Endometrial microvascular endothelial cells (primary cell): Measurements from ENCODE around the gene ANAPC13. TPM values are rescaled to one million over a fixed set of nuclear protein-coding genes. Genes with fewer than 3 reads are reported as not detected.

Source experiments
- in situ Hi-C: cut with HindIII; loops from 2 replicates; pipeline ENCODE4 v1.10.0; 2017; ENCODE audit warnings: low sequenced_read_pairs, low pct_unique_long_range_greater_than_20kb; ENCODE audit errors: inconsistent ontology term
- total RNA-seq: library from RNA; depleted of rRNA; stranded (reverse); fragments of >200 nt; gene quantifications from one replicate; pipeline ENCODE4 v1.2.3, GENCODE V29; 2015; ENCODE audit errors: inconsistent ontology term

ANAPC13 gene
- total RNA-seq, result 105 TPM

GRCh38 chr3:134485718-134486576, at the start of gene ANAPC13, which contains the start of gene CEP63:
TSS of gene ANAPC13 (minus strand) at chr3:134485985. CDS start at chr3:134482904, 3,081 bp downstream.
TSS of gene CEP63 (plus strand) at chr3:134486057. CDS start at chr3:134495321, 9,264 bp downstream.
- in situ Hi-C loops, result loop anchor here (25.0 kb wide), 1 partner anchor 99 kb away; no protein-coding TSS in a partner anchor

DNA sequence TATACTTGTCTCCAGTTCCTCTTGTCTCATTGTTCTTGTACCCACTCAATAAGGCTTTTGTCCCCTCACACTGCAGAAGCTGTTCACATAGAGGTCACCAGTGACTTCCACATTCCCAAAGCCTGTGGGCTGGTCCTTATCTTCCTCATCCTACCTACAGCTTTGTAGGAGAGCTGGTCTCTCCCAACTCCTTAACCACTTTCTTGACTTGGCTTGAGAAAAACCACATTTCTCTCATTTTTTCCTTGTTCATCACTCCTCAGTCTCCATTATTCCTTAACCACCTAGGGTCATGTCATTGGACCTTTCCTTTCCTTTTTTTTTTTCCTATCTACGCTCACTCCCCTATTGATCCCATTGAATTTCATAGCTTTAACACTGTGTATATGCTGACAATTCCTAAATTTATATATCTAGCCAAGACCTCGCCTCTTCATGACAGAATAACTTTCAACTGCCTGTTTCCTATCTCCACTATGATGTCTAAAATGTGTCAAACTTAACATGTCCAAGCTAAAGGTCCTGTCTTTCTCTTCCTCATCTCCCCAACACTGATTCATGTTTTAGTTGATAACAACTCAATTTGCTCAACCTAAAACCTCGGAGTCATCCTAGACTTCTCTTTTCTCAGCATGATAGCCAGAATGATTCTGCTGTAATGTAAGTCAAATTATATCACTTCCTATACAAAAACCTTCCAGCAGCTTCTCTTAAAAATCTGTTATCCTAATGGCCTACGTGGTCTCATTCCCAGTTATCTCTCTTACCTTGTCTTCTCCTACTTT, 49.6 kb upstream of the ANAPC13 start:
- in situ Hi-C loops, result no loop called here

DNA sequence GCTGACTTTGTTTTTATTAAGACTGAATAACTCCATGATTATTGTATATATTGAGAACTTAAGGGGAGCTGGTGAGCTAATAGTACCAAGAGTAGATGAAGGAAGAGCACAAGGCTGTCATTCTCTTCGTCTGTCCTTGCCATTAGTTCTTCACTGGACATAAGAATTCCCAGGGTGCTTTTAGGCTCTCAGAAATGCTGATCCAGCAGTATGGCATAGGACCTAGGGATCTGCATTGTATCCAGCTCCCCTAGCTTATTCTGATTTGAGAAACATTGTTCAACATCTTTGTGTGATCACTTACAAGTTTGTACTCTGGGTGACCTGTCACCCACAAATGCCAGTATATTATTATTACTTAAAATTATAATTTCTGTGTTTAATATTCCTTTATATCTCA, 47.7 kb upstream of the ANAPC13 start:
- in situ Hi-C loops, result no loop called here

- in situ Hi-C loops, result no loop called here
These were observed 41.9 kb upstream of the ANAPC13 start for GRCh38 chr3:134527538-134528186.

GRCh38 chr3:134527037-134527436, 41.3 kb upstream of the ANAPC13 start:
- in situ Hi-C loops, result no loop called here

GRCh38 chr3:134526319-134526718, 40.5 kb upstream of the ANAPC13 start:
- in situ Hi-C loops, result no loop called here

DNA sequence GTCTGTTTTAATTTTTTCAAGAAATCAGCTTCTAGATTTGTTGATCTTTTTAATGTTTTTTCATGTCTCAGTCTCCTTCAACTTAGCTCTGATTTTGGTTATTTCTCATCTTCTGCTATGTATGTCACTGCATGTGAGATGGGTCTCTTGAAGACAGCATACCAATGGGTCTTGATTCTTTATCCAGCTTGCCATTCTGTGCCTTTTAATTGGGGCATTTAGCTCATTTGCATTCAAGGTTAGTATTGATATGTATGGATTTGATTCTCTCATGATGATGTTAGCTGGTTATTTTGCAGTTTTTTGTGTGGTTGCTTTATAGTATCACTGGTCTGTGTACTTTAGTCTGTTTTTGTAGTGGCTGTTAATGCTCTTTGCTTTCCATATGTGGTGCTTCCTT, 39.5 kb upstream of the ANAPC13 start:
- in situ Hi-C loops, result no loop called here

DNA sequence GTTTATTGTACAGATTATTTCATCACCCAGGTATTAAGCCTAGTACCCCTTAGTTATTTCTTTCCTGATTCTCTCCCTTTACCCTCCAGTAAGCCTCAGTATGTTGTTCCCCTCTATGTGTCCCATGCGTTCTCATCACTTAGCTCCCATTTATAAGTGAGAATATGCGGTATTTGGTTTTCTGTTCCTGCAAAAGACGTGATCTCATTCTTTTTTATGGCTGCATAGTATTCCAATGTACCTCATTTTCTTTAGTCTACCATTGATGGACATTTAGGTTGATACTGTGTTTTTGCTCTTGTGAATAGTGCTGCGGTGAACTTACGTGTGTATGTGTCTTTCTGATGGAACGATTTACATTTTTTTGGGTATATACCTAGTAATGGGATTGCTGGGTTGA, 36.8 kb upstream of the ANAPC13 start:
- in situ Hi-C loops, result no loop called here

- in situ Hi-C loops, result no loop called here
These were observed 32.0 kb upstream of the ANAPC13 start for GRCh38 chr3:134517791-134518190.

DNA sequence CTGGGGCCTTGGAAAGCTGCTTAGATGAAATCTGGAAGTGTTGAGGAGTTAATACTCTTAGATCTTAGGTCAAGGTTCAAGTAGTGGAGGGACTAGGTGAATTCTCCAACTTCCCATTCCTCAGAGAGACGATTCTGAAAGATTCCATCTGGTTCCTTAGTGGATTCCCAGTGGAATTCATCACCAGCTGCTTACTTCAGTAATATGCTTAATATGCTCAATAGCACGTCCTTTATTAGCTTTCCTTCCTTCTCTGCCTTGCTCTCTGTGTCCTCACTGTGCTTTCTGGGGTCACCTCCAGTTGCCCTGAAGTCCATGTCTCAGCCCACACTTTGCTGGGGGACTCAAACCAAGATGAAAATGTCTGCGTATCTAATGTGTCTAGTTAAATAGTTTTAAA, 31.1 kb upstream of the ANAPC13 start:
- in situ Hi-C loops, result no loop called here

DNA sequence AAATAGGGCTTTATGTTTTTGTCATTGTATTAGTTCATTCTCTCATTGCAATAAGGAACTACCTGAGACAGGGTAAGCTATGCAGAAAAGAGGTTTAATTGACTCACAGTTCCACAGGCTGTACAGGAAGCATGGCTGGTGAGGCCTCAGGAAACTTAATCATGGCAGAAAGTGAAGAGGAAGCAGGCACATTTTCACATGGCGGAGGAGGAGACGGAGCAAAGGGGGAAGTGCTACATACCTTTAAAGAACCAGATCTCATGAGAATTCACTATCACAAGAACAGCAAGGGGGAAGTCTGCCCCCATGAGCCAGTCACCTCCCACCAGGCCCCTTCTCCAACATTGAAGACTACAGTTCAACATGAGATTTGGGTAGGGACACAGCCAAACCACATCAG, 25.7 kb upstream of the ANAPC13 start:
- in situ Hi-C loops, result no loop called here

- in situ Hi-C loops, result no loop called here
These were observed 19.7 kb upstream of the ANAPC13 start for GRCh38 chr3:134505485-134505884.

GRCh38 chr3:134504132-134504531, 18.3 kb upstream of the ANAPC13 start:
- in situ Hi-C loops, result no loop called here

DNA sequence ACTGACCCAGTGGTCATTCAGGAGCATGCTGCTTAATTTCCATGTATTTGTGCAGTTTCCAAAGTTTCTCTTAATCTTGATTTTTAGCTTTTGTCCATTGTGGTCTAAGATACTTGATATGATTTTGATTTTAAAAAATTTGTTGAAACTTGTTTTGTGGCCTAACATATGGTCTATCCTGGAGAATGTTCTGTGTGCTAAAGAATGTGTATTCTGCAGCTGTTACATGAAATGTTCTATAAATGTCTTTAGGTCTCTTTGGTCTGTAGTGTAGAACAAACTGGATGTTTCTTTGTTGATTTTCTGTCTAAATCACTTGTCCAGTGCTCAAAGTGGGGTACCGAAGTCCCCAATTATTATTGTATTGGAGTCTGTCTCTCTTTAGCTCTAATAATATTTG, 17.5 kb upstream of the ANAPC13 start:
- in situ Hi-C loops, result no loop called here

- in situ Hi-C loops, result loop anchor here (25.0 kb wide), 1 partner anchor 109 kb away; no protein-coding TSS in a partner anchor
These were observed 10.8 kb upstream of the ANAPC13 start for GRCh38 chr3:134496471-134497071.

DNA sequence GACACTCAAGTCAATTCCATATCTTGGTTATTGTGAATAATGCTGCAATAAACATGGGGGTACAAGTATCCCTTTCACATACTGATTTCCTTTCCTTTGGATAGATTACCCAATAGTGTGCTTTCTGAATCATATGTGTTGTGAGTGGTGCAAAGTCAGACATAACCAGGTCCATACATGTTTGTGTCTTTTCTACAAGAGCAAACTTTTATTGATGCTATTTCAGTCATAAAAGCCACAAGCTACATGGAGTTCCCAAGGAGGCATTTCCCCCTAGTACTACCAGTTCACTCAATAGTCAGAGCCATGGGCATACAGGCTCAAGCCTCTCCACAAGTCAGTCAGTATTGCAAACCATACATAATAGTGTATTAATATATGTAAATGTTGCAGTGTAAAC, 10.2 kb upstream of the ANAPC13 start:
- in situ Hi-C loops, result loop anchor here (25.0 kb wide), 1 partner anchor 109 kb away; no protein-coding TSS in a partner anchor

DNA sequence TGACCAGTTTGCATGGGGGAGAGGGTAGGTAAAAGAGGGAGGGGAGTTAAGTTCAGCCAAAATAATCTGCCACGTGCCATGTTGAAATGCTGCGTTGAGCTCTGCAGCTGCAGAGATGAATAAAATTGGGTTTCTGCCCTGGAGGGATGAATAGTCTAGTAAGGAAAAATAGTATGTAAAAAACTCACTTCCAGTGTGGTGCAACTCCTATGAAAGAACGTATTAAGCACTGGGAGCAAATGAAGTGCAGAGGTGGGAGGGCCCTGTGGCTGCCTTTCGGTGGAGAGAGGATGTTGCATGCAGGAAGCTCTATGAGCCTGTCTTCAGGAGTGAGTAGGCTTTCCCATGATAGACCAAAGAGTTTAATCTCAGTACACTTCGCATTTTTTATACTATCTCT, 8.7 kb upstream of the ANAPC13 start:
- in situ Hi-C loops, result loop anchor here (25.0 kb wide), 1 partner anchor 107 kb away; no protein-coding TSS in a partner anchor

GRCh38 chr3:134487406-134487805, 1.6 kb upstream of the ANAPC13 start:
- in situ Hi-C loops, result loop anchor here (25.0 kb wide), 1 partner anchor 100 kb away; no protein-coding TSS in a partner anchor
